DND-41 (cell line): Measurements from ENCODE around the gene PTPN1.

Experiments used
- ATAC-seq: fragments of 200-7000 bp; cut with Tn5 transposase; 3 replicates; pipeline ENCODE4 v1.9.1; 2021; ENCODE audit warnings: low read depth; ENCODE audit not compliant: insufficient read depth
- DNase-seq: peaks from one replicate; pipeline ENCODE4 v3.0.0-alpha.2; 2020
- H2AFZ ChIP-seq: 2 replicates; pipeline ENCODE4 v1.6.0; 2012; ENCODE audit warnings: low read depth, low read length
- H3K27ac ChIP-seq: 2 replicates; pipeline ENCODE4 v1.5.1; 2012; ENCODE audit warnings: low read length, inconsistent platforms
- H3K27me3 ChIP-seq: fragments of 200-600 bp; sonication (generic); 2 replicates; pipeline ENCODE4 v1.6.0; 2012; ENCODE audit warnings: low read length, mild to moderate bottlenecking, inconsistent platforms; ENCODE audit not compliant: insufficient read depth, poor library complexity
- H3K36me3 ChIP-seq: 2 replicates; pipeline ENCODE4 v1.5.1; 2012; ENCODE audit warnings: low read length, inconsistent platforms; ENCODE audit not compliant: insufficient read depth
- H3K4me1 ChIP-seq: 2 replicates; pipeline ENCODE4 v1.5.1; 2012; ENCODE audit warnings: mild to moderate bottlenecking, low read length; ENCODE audit not compliant: insufficient read depth
- H3K4me2 ChIP-seq: 2 replicates; pipeline ENCODE4 v1.6.0; 2012; ENCODE audit warnings: mild to moderate bottlenecking, moderate library complexity, low read length, inconsistent platforms; ENCODE audit not compliant: insufficient read depth
- H3K4me3 ChIP-seq, 2 experiments: fragments of 200-600 bp in 1 of 2; shearing (Covaris generic) in 1 of 2; 2 replicates each; pipeline ENCODE4 v1.5.1; 2012 to 2016; ENCODE audit warnings: inconsistent platforms in 2 of 2, low read length in 2 of 2, mild to moderate bottlenecking in 2 of 2, low read depth in 1 of 2, moderate library complexity in 1 of 2
- H3K79me2 ChIP-seq: 2 replicates; pipeline ENCODE4 v1.6.0; 2012; ENCODE audit warnings: low read length, inconsistent platforms; ENCODE audit not compliant: insufficient read depth
- H3K9ac ChIP-seq: 2 replicates; pipeline ENCODE4 v1.6.0; 2012; ENCODE audit warnings: low read depth, mild to moderate bottlenecking, inconsistent platforms, low read length, moderate library complexity
- H3K9me3 ChIP-seq: 2 replicates; pipeline ENCODE4 v1.5.1; 2012; ENCODE audit warnings: low read length, moderate library complexity, mild to moderate bottlenecking, inconsistent platforms; ENCODE audit not compliant: insufficient read depth, severe bottlenecking
- H4K20me1 ChIP-seq: 2 replicates; pipeline ENCODE4 v1.6.0; 2012; ENCODE audit warnings: low read length; ENCODE audit not compliant: insufficient read depth
- EZH2 ChIP-seq: IDR thresholded peaks from 3 replicates; pipeline ENCODE4 v1.6.1; 2012; ENCODE audit warnings: borderline replicate concordance, low read depth, mild to moderate bottlenecking, moderate library complexity, low read length, inconsistent platforms; ENCODE audit not compliant: severe bottlenecking
- TF ChIP-seq, protein P1 (sequence below): IDR thresholded peaks from 2 replicates; pipeline ENCODE4 v1.5.1; 2012; ENCODE audit warnings: borderline replicate concordance, low read length, moderate library complexity, mild to moderate bottlenecking; ENCODE audit not compliant: poor library complexity, severe bottlenecking; ENCODE audit errors: extremely low read depth

PTPN1 gene

DNA sequence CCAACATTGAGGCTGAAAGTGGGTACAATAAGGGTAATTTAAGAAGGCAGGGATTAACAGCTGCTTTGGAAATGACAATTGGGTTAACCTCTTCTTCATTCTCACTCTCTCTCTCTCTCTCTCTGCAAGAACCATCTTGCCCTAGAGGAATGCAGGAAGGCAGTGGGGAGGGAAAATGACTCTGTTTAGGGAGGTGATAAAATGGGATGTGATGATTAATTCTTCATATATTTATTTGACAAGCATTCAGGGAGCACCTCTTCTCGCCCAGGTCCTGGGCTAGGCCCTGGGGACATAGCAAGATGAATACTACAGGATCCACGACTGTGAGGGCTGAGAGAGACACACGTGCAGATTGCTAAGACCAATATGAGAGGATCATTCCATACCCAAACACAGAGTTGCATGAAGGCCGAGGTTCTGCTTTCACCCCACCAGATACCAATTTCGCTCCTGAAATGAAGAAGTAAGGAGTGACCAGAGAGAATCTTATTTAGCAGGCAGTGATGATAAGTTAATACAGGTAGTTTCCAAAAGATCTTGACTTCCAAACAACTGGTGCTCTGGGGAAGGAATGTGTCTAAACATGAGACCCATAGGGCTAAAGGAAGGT, 13.3 kb upstream of the PTPN1 start:
- Histone ChIP-seq H3K4me1 (no peaks in the 10 kb centered on the region), H3K79me2 (no peaks in the 10 kb centered on the region), H4K20me1 (no peaks in the 10 kb centered on the region), H2AFZ (no peak overlapping the region), H3K9ac (no peak overlapping the region), H3K4me2 (no peak overlapping the region), H3K4me3 (no peak overlapping the region), H3K27ac (no peak overlapping the region), H3K27me3 (peaks cover 18% of the 10 kb centered on the region), H3K9me3 (no peaks in the 10 kb centered on the region), H3K36me3 (no peaks in the 10 kb centered on the region)
- no peak for DNase-seq
- no peak for ATAC-seq
- TF ChIP-seq, protein P1, sequence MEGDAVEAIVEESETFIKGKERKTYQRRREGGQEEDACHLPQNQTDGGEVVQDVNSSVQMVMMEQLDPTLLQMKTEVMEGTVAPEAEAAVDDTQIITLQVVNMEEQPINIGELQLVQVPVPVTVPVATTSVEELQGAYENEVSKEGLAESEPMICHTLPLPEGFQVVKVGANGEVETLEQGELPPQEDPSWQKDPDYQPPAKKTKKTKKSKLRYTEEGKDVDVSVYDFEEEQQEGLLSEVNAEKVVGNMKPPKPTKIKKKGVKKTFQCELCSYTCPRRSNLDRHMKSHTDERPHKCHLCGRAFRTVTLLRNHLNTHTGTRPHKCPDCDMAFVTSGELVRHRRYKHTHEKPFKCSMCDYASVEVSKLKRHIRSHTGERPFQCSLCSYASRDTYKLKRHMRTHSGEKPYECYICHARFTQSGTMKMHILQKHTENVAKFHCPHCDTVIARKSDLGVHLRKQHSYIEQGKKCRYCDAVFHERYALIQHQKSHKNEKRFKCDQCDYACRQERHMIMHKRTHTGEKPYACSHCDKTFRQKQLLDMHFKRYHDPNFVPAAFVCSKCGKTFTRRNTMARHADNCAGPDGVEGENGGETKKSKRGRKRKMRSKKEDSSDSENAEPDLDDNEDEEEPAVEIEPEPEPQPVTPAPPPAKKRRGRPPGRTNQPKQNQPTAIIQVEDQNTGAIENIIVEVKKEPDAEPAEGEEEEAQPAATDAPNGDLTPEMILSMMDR = no peak
- no peak for TF ChIP-seq EZH2

DNA sequence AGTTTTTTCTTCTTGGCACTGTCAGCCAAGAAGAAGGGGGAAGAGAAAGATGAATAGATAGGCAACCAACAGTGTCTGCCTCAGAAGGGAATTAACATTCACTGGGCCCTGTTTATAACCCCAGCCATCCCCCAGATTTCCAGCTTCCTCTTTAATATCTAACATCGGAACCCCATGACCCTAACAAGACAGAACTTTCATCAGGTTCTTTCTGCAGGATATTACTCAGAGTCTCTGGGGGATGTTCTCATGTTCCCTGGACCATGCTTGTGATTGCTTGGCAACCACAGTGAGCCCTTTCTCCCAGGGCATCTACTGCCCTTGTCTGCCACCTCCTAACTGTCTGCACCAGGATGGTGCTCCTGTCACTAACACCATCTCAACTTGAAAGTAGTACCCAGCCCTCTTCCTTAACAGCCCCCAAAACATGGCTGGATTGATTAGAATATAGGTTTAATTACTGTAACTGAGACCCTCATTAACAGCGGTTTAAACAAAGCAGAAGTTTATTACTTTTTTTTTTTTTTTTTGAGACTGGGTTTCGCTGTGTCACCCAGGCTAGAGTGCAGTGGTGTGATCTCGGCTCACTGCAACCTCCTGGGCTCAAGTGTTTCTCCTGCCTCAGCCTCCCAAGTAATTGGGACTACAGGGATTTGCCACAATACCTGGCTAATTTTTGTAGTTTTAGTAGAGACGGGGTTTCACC, 12.0 kb upstream of the PTPN1 start:
- Histone ChIP-seq H3K9ac (no peak overlapping the region), H3K4me2 (no peak overlapping the region), H3K27me3 (peaks cover 16% of the 10 kb centered on the region), H3K4me1 (no peaks in the 10 kb centered on the region), H3K79me2 (no peaks in the 10 kb centered on the region), H2AFZ (no peak overlapping the region), H3K27ac (no peak overlapping the region), H4K20me1 (no peaks in the 10 kb centered on the region), H3K36me3 (no peaks in the 10 kb centered on the region), H3K9me3 (no peaks in the 10 kb centered on the region), H3K4me3 (no peak overlapping the region)
- no peak for ATAC-seq
- TF ChIP-seq, protein P1 = no peak
- no peak for TF ChIP-seq EZH2
- DNase-seq = no peak

DNA sequence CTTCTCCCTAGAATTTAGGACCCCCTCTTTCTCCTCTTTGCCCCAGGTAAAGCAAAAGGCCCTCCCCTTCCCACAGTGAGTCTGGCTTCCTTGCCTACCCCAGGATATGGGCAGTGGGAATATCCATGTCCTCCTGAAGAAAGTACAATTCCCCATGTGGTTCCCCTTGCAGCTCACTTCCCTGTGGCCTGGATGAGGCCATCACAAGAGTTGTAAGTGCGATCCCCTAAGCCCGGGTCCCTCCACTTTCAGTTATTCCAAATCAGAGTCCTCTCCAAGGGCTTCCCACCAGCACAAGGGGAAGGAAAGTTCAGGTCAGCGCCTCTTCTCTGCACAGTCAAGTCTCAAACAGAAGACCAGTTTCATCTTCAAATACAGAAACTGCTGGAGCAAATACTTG, 10.2 kb upstream of the PTPN1 start:
- H3K9me3 ChIP-seq = no peaks in the 10 kb centered on the region
- H3K4me3 ChIP-seq = no peak overlapping the region
- H2AFZ ChIP-seq = no peak overlapping the region
- H3K4me2 ChIP-seq = no peak overlapping the region
- H3K9ac ChIP-seq = no peak overlapping the region
- ATAC-seq = no peak
- no peak for DNase-seq
- no peaks in the 10 kb centered on the region for H3K36me3 ChIP-seq
- no peaks in the 10 kb centered on the region for H3K79me2 ChIP-seq
- H4K20me1 ChIP-seq = no peaks in the 10 kb centered on the region
- peaks cover 6% of the 10 kb centered on the region for H3K27me3 ChIP-seq
- no peaks in the 10 kb centered on the region for H3K4me1 ChIP-seq
- H3K27ac ChIP-seq = no peak overlapping the region
- no peak for TF ChIP-seq EZH2
- TF ChIP-seq, protein P1 = no peak
